Liver (tissue), 9 donors: ENCODE data around the gene ATP2C1. TPM values are rescaled to one million over a fixed set of nuclear protein-coding genes. Genes with fewer than 3 reads are reported as not detected.
A peak's percentile ranks its signal among the peaks of the same experiment; 100 is the strongest.

Experiments
- DNase-seq: peaks from one replicate; pipeline ENCODE4 v3.0.0-alpha.2; 2017; ENCODE audit warnings: low spot score
- H3K27ac ChIP-seq, 2 donors: one replicate each; pipeline ENCODE4 v1.7.0; 2013; ENCODE audit warnings: inconsistent platforms in 2 of 2, low read length in 2 of 2, control low read depth in 1 of 2, low read depth in 1 of 2, mild to moderate bottlenecking in 1 of 2
- H3K27me3 ChIP-seq, 4 donors: one replicate each; pipeline versions ENCODE4 v1.6.1 to v1.7.0; 2013; ENCODE audit warnings: low read length in 3 of 4, inconsistent platforms in 1 of 4, mild to moderate bottlenecking in 1 of 4, moderate library complexity in 1 of 4; ENCODE audit not compliant: control insufficient read depth in 4 of 4, insufficient read depth in 4 of 4
- H3K36me3 ChIP-seq, 4 donors: one replicate each; pipeline versions ENCODE4 v1.6.1 to v1.7.0; 2013; ENCODE audit warnings: low read length in 3 of 4, mild to moderate bottlenecking in 3 of 4, low read depth in 1 of 4, moderate library complexity in 1 of 4; ENCODE audit not compliant: control insufficient read depth in 4 of 4, insufficient read depth in 3 of 4
- H3K4me1 ChIP-seq, 4 donors: one replicate each; pipeline versions ENCODE4 v1.6.1 to v1.7.0; 2013; ENCODE audit warnings: low read length in 3 of 4, mild to moderate bottlenecking in 3 of 4, moderate library complexity in 1 of 4; ENCODE audit not compliant: control insufficient read depth in 4 of 4, insufficient read depth in 4 of 4
- H3K4me3 ChIP-seq, 3 donors: one replicate each; pipeline versions ENCODE4 v1.6.1 to v1.7.0; 2013; ENCODE audit warnings: low read length in 3 of 3, control low read depth in 1 of 3, low read depth in 1 of 3, mild to moderate bottlenecking in 1 of 3
- H3K9ac ChIP-seq, 2 donors: one replicate each; pipeline ENCODE4 v1.7.0; 2013; ENCODE audit warnings: low read length in 2 of 2, mild to moderate bottlenecking in 2 of 2, moderate library complexity in 2 of 2, control low read depth in 1 of 2, low read depth in 1 of 2
- H3K9me3 ChIP-seq, 4 donors: one replicate each; pipeline versions ENCODE4 v1.6.1 to v1.7.0; 2013; ENCODE audit warnings: low read length in 3 of 4; ENCODE audit not compliant: control insufficient read depth in 4 of 4
- EGR1 ChIP-seq, 2 donors: IDR thresholded peaks; 2 replicates each; pipeline ENCODE4 v1.6.1; 2016 to 2018; ENCODE audit warnings: antibody characterized with exemption in 2 of 2, low read depth in 2 of 2
- FOXA1 ChIP-seq: IDR thresholded peaks from 2 replicates; pipeline ENCODE4 v1.6.1; 2016; ENCODE audit warnings: antibody characterized with exemption
- FOXA2 ChIP-seq: IDR thresholded peaks from 2 replicates; pipeline ENCODE4 v1.6.1; 2016; ENCODE audit warnings: antibody characterized with exemption
- GABPA ChIP-seq, 2 donors: IDR thresholded peaks in 1 of 2; conservative IDR thresholded peaks in 1 of 2; 2 replicates each; pipeline ENCODE4 v1.6.1; 2016; ENCODE audit warnings: antibody characterized with exemption in 2 of 2, mild to moderate bottlenecking in 1 of 2, moderate library complexity in 1 of 2
- HNF4A ChIP-seq, 2 donors: conservative IDR thresholded peaks; 2 replicates each; pipeline ENCODE4 v1.6.1; 2016; ENCODE audit warnings: antibody characterized with exemption in 2 of 2, mild to moderate bottlenecking in 2 of 2
- HNF4G ChIP-seq: IDR thresholded peaks from 2 replicates; pipeline ENCODE4 v1.6.1; 2016; ENCODE audit warnings: antibody characterized with exemption
- JUND ChIP-seq, 2 donors: IDR thresholded peaks; 2 replicates each; pipeline ENCODE4 v1.6.1; 2016; ENCODE audit warnings: antibody characterized with exemption in 2 of 2
- NR2F2 ChIP-seq: IDR thresholded peaks from 2 replicates; pipeline ENCODE4 v1.6.1; 2016; ENCODE audit warnings: antibody characterized with exemption
- RAD21 ChIP-seq, 2 donors: IDR thresholded peaks; 2 replicates each; pipeline ENCODE4 v1.6.1; 2016; ENCODE audit warnings: antibody characterized with exemption in 2 of 2, mild to moderate bottlenecking in 2 of 2
- RXRA ChIP-seq, 2 donors: IDR thresholded peaks; 2 replicates each; pipeline ENCODE4 v1.6.1; 2017 to 2018; ENCODE audit warnings: antibody characterized with exemption in 2 of 2, mild to moderate bottlenecking in 1 of 2
- SP1 ChIP-seq: IDR thresholded peaks from 2 replicates; pipeline ENCODE4 v1.6.1; 2018; ENCODE audit warnings: antibody characterized with exemption, mild to moderate bottlenecking
- TAF1 ChIP-seq: conservative IDR thresholded peaks from 2 replicates; pipeline ENCODE4 v1.6.1; 2016; ENCODE audit warnings: antibody characterized with exemption, mild to moderate bottlenecking
- YY1 ChIP-seq: IDR thresholded peaks from 2 replicates; pipeline ENCODE4 v1.6.1; 2016; ENCODE audit warnings: antibody characterized with exemption, mild to moderate bottlenecking
- WGBS: extraction: QIAGEN DNeasy Blood & Tissue Kit; methylation state at CpG from one replicate; pipeline ENCODE4 v1.1.7; 2013; 5-methylcytosine and 5-hydroxymethylcytosine counted together
- polyA plus RNA-seq, 2 donors: library from polyadenylated mRNA; stranded (reverse) in 1 of 2; unstranded in 1 of 2; fragments of 200-250 nt in 1 of 2; fragments of >200 nt in 1 of 2; fragmentation: Nextera tagmentation in 1 of 2; extraction: Ambion mirVana in 1 of 2; gene quantifications; one replicate each; pipeline versions ENCODE4 v1.2.1 to v1.2.3, GENCODE V29; 2013 to 2015
- total RNA-seq, 2 donors: library from RNA; depleted of rRNA; stranded (reverse); fragments of >200 nt; gene quantifications; one replicate each; pipeline ENCODE4 v1.2.3, GENCODE V29; 2014
- TF ChIP-seq, protein P1 (sequence below): IDR thresholded peaks from 2 replicates; pipeline ENCODE4 v1.6.1; 2016; ENCODE audit warnings: antibody characterized with exemption
- TF ChIP-seq, protein P2 (sequence below): IDR thresholded peaks from 2 replicates; pipeline ENCODE4 v1.6.1; 2016; ENCODE audit warnings: antibody characterized with exemption, mild to moderate bottlenecking
- TF ChIP-seq, protein P3 (sequence below): fragments of 150-350 bp; IDR thresholded peaks from 2 replicates; pipeline ENCODE4 v1.5.1; 2017; ENCODE audit warnings: improper control_type of control experiment, low read depth, low read length; ENCODE audit not compliant: missing input control
- TF ChIP-seq, protein P4 (sequence below): IDR thresholded peaks from 2 replicates; pipeline ENCODE4 v1.6.1; 2016; ENCODE audit warnings: antibody characterized with exemption
- TF ChIP-seq, protein P5 (sequence below): IDR thresholded peaks from 2 replicates; pipeline ENCODE4 v1.6.1; 2016; ENCODE audit warnings: antibody characterized with exemption
- donor health status: healthy.
- donor health status: healthy.
- donor health status: healthy.
- donor health status: healthy.
- donor health status: healthy.

The ATP2C1 gene
- total and polyA plus RNA-seq, 4 donors: 10.5 to 45.1 (median 25.2) TPM

DNA sequence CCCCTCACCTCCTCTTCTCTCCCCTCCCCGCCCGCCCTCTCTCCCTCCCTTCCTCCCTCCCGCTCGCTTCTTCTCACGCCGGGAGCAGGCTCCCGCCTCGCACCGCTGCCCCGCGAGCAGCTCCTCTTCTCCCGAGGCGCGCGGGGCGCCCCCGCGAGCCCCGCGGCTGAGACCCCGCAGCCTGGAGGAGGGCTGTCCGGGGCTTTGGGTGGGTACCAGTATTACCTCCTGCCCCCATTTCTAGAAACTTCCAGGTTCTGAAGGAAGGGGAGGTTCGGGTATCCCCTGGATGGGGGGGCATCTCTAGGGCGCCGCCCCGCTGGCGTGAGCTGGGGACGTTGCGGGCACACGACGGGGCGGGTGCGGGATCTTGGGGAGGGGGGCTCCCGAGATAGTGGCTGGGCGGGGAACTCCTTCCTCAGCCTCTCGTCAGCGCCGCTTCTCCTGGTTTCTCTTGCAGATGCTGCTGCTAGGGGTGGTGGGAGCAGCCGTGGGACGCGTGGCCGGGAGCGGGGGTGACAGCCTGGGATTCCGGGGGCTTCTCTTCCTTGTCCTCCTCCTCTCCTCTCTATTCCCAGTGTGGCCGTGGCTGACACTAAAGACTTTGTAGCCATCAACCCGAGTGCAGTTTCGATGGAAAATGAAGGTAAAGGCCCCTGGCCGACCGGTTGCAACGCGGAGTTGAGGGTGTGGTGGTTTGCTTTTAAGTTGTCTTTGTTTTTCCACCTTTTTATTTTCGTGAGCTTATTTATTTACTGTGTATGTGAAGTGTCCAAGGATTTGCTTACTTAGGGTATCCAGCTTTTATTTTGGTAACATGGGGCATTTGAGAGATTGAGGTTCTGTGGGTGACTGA lies 474 bp downstream of the ATP2C1 start:
- DNase-seq: peak; percentile 64
- no peaks in the 10 kb centered on the region for H3K27me3 ChIP-seq
- peak overlapping the region; percentile 80 to 92 for H3K27ac ChIP-seq
- TF ChIP-seq HNF4G: no peak
- TF ChIP-seq, protein P1, sequence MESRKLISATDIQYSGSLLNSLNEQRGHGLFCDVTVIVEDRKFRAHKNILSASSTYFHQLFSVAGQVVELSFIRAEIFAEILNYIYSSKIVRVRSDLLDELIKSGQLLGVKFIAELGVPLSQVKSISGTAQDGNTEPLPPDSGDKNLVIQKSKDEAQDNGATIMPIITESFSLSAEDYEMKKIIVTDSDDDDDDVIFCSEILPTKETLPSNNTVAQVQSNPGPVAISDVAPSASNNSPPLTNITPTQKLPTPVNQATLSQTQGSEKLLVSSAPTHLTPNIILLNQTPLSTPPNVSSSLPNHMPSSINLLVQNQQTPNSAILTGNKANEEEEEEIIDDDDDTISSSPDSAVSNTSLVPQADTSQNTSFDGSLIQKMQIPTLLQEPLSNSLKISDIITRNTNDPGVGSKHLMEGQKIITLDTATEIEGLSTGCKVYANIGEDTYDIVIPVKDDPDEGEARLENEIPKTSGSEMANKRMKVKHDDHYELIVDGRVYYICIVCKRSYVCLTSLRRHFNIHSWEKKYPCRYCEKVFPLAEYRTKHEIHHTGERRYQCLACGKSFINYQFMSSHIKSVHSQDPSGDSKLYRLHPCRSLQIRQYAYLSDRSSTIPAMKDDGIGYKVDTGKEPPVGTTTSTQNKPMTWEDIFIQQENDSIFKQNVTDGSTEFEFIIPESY: no peak
- no peak for TF ChIP-seq YY1
- no peak for TF ChIP-seq JUND (IDR thresholded peaks at IDR 0.05)
- no peak for TF ChIP-seq GABPA (IDR thresholded peaks at IDR 0.05 in 1 of 2, conservative IDR thresholded peaks at IDR 0.05 in 1 of 2)
- TF ChIP-seq NR2F2: no peak
- no peak for TF ChIP-seq TAF1
- TF ChIP-seq, protein P2, sequence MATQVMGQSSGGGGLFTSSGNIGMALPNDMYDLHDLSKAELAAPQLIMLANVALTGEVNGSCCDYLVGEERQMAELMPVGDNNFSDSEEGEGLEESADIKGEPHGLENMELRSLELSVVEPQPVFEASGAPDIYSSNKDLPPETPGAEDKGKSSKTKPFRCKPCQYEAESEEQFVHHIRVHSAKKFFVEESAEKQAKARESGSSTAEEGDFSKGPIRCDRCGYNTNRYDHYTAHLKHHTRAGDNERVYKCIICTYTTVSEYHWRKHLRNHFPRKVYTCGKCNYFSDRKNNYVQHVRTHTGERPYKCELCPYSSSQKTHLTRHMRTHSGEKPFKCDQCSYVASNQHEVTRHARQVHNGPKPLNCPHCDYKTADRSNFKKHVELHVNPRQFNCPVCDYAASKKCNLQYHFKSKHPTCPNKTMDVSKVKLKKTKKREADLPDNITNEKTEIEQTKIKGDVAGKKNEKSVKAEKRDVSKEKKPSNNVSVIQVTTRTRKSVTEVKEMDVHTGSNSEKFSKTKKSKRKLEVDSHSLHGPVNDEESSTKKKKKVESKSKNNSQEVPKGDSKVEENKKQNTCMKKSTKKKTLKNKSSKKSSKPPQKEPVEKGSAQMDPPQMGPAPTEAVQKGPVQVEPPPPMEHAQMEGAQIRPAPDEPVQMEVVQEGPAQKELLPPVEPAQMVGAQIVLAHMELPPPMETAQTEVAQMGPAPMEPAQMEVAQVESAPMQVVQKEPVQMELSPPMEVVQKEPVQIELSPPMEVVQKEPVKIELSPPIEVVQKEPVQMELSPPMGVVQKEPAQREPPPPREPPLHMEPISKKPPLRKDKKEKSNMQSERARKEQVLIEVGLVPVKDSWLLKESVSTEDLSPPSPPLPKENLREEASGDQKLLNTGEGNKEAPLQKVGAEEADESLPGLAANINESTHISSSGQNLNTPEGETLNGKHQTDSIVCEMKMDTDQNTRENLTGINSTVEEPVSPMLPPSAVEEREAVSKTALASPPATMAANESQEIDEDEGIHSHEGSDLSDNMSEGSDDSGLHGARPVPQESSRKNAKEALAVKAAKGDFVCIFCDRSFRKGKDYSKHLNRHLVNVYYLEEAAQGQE: no peak
- TF ChIP-seq, protein P3, sequence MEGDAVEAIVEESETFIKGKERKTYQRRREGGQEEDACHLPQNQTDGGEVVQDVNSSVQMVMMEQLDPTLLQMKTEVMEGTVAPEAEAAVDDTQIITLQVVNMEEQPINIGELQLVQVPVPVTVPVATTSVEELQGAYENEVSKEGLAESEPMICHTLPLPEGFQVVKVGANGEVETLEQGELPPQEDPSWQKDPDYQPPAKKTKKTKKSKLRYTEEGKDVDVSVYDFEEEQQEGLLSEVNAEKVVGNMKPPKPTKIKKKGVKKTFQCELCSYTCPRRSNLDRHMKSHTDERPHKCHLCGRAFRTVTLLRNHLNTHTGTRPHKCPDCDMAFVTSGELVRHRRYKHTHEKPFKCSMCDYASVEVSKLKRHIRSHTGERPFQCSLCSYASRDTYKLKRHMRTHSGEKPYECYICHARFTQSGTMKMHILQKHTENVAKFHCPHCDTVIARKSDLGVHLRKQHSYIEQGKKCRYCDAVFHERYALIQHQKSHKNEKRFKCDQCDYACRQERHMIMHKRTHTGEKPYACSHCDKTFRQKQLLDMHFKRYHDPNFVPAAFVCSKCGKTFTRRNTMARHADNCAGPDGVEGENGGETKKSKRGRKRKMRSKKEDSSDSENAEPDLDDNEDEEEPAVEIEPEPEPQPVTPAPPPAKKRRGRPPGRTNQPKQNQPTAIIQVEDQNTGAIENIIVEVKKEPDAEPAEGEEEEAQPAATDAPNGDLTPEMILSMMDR: no peak
- TF ChIP-seq RAD21 (IDR thresholded peaks at IDR 0.05): no peak
- TF ChIP-seq FOXA1: no peak
- no peak for TF ChIP-seq SP1
- TF ChIP-seq RXRA (IDR thresholded peaks at IDR 0.05): no peak
- no peak for TF ChIP-seq EGR1 (IDR thresholded peaks at IDR 0.05; ENCODE audit: low read depth in 2 of 2)
- TF ChIP-seq, protein P4, sequence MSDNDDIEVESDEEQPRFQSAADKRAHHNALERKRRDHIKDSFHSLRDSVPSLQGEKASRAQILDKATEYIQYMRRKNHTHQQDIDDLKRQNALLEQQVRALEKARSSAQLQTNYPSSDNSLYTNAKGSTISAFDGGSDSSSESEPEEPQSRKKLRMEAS: no peak
- no peak for TF ChIP-seq HNF4A (conservative IDR thresholded peaks at IDR 0.05)
- TF ChIP-seq, protein P5, sequence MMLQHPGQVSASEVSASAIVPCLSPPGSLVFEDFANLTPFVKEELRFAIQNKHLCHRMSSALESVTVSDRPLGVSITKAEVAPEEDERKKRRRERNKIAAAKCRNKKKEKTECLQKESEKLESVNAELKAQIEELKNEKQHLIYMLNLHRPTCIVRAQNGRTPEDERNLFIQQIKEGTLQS: no peak
- TF ChIP-seq FOXA2: no peak
- H3K4me1 ChIP-seq: peaks cover 0 to 16% (median 11%) of the 10 kb centered on the region in 4 donors
- H3K36me3 ChIP-seq: no peaks in the 10 kb centered on the region
- peak overlapping the region; percentile 88 to 93 (median 89) for H3K4me3 ChIP-seq
- H3K9ac ChIP-seq: peak overlapping the region; percentile 77 to 82
- WGBS: under 1% methylated on average over 52 of the region's 52 CpGs
- H3K9me3 ChIP-seq: no peaks in the 10 kb centered on the region
